OCI-LY3 (cell line): ENCODE results near the gene SAMSN1.
A peak's percentile ranks its signal among the peaks of the same experiment; 100 is the strongest.

Source experiments
- H2AFZ ChIP-seq: fragments of 200-600, 300-600 bp; shearing (Covaris generic); 2 replicates; pipeline ENCODE4 v1.6.0; 2014; ENCODE audit warnings: antibody characterized with exemption, low read depth, low read length
- H3K27ac ChIP-seq: fragments of 200-600, 300-600 bp; sonication (generic); 2 replicates; pipeline ENCODE4 v1.5.1; 2014; ENCODE audit warnings: mild to moderate bottlenecking, low read length, moderate library complexity, mixed read lengths
- H3K27me3 ChIP-seq: fragments of 200-600, 300-600 bp; sonication (generic); 2 replicates; pipeline ENCODE4 v1.6.1; 2014; ENCODE audit warnings: low read depth, low read length, mixed read lengths
- H3K36me3 ChIP-seq: fragments of 200-600, 300-600 bp; sonication (generic); replicated peaks from 2 replicates; pipeline ENCODE3; 2014; ENCODE audit warnings: low read depth, low read length, mixed read lengths
- H3K4me1 ChIP-seq: fragments of 300-600, 200-600 bp; sonication (generic); 2 replicates; pipeline ENCODE4 v1.6.1; 2014; ENCODE audit warnings: low read length, mixed read lengths
- H3K4me2 ChIP-seq: fragments of 200-600, 300-600 bp; sonication (generic); 2 replicates; pipeline ENCODE4 v1.6.1; 2014; ENCODE audit warnings: low read length, mixed read lengths
- H3K4me3 ChIP-seq: fragments of 300-600, 200-600 bp; sonication (generic); 2 replicates; pipeline ENCODE4 v1.5.1; 2014; ENCODE audit warnings: antibody characterized with exemption, mild to moderate bottlenecking, low read length, moderate library complexity
- H3K79me2 ChIP-seq: fragments of 300-600, 200-600 bp; shearing (Covaris generic); 2 replicates; pipeline ENCODE4 v1.6.1; 2014; ENCODE audit warnings: mild to moderate bottlenecking, low read length, mixed read lengths
- H3K9ac ChIP-seq: fragments of 300-600, 200-600 bp; shearing (Covaris generic); 2 replicates; pipeline ENCODE4 v1.6.0; 2014; ENCODE audit warnings: mild to moderate bottlenecking, low read length, moderate library complexity
- H3K9me3 ChIP-seq: fragments of 200-600, 300-600 bp; shearing (Covaris generic); 2 replicates; pipeline ENCODE4 v1.6.1; 2014; ENCODE audit warnings: low read length, mixed read lengths; ENCODE audit not compliant: insufficient read depth
- H4K20me1 ChIP-seq: fragments of 200-600, 300-600 bp; sonication (generic); 2 replicates; pipeline ENCODE4 v1.6.1; 2016; ENCODE audit warnings: low read length, mixed read lengths; ENCODE audit not compliant: insufficient read depth
- EZH2phosphoT487 ChIP-seq: fragments of 200-600 bp; shearing (Covaris generic); IDR thresholded peaks from 2 replicates; pipeline ENCODE4 v1.6.1; 2018; ENCODE audit warnings: antibody characterized with exemption, mixed run types, low read depth
- TF ChIP-seq, protein P1 (sequence below): fragments of 200-600, 300-600 bp; sonication (generic); IDR thresholded peaks from 2 replicates; pipeline ENCODE4 v1.5.1; 2014; ENCODE audit warnings: antibody characterized with exemption, low read length, low read depth

SAMSN1 gene

DNA sequence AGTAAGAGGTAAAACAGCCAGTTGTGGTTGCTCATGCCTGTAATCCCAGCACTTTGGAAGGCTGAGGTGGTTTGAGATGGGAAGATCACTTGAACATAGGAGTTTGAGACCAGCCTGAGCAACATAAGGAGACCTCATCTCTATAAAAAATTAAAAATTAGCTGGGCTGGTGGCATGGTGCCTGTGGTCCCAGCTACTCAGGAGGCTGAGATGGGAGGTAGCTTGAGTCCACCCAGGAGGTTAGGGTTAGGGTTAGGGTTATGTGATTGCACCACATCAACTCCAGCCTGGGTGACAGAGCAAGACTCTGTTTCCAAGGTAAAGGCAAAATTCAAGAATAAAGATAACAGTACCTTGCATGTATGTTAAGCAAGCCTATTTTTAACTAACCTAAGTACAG, 3.5 kb downstream of the SAMSN1 start:
- Histone ChIP-seq H3K27me3 (no peaks in the 10 kb centered on the region), H4K20me1 (peaks cover 12% of the 10 kb centered on the region; the same call in 1 of the 2 replicates), H3K36me3 (peaks cover 7% of the 10 kb centered on the region), H3K9me3 (no peaks in the 10 kb centered on the region), H2AFZ (no peak overlapping the region), H3K9ac (0 out of 2 replicates have a peak overlapping the region, but pooled peaks have one; percentile 45), H3K79me2 (peaks cover 62% of the 10 kb centered on the region), H3K4me3 (peak overlapping the region; percentile 68; the same call in 1 of the 2 replicates), H3K4me2 (peak overlapping the region; percentile 85), H3K27ac (no peak overlapping the region), H3K4me1 (peaks cover 36% of the 10 kb centered on the region)
- no peak for TF ChIP-seq EZH2phosphoT487
- TF ChIP-seq, protein P1, sequence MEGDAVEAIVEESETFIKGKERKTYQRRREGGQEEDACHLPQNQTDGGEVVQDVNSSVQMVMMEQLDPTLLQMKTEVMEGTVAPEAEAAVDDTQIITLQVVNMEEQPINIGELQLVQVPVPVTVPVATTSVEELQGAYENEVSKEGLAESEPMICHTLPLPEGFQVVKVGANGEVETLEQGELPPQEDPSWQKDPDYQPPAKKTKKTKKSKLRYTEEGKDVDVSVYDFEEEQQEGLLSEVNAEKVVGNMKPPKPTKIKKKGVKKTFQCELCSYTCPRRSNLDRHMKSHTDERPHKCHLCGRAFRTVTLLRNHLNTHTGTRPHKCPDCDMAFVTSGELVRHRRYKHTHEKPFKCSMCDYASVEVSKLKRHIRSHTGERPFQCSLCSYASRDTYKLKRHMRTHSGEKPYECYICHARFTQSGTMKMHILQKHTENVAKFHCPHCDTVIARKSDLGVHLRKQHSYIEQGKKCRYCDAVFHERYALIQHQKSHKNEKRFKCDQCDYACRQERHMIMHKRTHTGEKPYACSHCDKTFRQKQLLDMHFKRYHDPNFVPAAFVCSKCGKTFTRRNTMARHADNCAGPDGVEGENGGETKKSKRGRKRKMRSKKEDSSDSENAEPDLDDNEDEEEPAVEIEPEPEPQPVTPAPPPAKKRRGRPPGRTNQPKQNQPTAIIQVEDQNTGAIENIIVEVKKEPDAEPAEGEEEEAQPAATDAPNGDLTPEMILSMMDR, result no peak

DNA sequence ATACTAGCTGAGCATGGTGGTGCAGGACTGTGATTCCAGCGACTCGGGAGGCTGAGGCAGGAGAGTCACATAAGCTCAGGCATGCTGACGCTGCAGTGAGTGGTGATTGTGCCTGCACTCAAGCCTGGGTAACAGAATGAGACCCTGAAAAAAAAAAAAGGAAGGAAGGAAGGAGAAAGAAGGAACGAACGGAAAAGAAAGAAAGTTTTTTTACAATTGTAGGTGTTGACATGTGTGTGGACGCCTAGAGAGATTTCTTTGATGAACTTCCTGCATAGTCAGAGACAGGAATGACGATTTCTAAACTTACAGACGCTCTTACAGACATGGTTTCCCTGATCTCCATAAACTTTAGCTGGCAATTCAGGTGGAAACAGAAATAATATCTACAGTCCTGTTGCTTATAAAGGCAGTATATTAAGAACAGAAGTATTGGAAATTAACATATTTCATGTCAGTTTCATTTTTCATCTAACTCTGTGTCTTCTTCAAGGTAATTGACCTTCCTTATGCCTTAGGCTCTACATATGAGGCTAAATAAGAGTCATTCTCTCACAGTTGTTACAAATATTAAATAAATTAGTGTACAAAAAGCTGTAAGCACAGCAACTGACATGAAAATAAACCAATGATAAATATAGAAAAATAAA, 4.1 kb downstream of the SAMSN1 start:
- H3K4me3 ChIP-seq, result peak overlapping the region; percentile 68
- H3K4me2 ChIP-seq, result peak overlapping the region; percentile 85
- no peak overlapping the region; the same call in 1 of the 2 replicates for H2AFZ ChIP-seq
- H3K9ac ChIP-seq, result peak overlapping the region; percentile 45
- H3K27me3 ChIP-seq, result no peaks in the 10 kb centered on the region
- peaks cover 68% of the 10 kb centered on the region for H3K79me2 ChIP-seq
- no peaks in the 10 kb centered on the region for H3K9me3 ChIP-seq
- H3K36me3 ChIP-seq, result peaks cover 7% of the 10 kb centered on the region
- no peak for TF ChIP-seq EZH2phosphoT487
- TF ChIP-seq, protein P1, result no peak
- peaks cover 12% of the 10 kb centered on the region; the same call in 1 of the 2 replicates for H4K20me1 ChIP-seq
- peaks cover 30% of the 10 kb centered on the region for H3K4me1 ChIP-seq
- H3K27ac ChIP-seq, result peak overlapping the region; percentile 48

DNA sequence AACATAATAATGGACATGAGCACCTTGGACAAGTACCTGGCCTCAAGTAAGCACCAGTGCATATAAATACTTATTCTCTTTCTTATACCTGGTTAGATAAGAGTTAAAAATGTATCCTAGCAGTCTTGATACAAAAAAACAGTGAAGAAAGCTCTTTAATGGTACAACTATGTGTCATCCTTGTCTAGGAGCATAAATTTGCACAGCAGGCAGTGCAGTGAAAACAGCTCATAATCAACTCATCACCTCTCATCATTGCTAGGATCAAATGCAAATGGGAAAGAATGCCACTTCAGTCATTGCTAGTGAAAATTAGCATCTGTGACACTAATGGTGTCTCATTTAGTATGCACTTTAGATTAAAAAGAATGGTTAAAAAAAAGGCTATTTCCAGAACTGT, 7.6 kb downstream of the SAMSN1 start:
- Histone ChIP-seq H3K4me2 (no peak overlapping the region), H3K9me3 (no peaks in the 10 kb centered on the region), H3K9ac (no peak overlapping the region), H2AFZ (no peak overlapping the region), H3K4me3 (no peak overlapping the region), H4K20me1 (peaks cover 9% of the 10 kb centered on the region; the same call in 1 of the 2 replicates), H3K27ac (no peak overlapping the region), H3K4me1 (peaks cover 33% of the 10 kb centered on the region), H3K36me3 (peaks cover 15% of the 10 kb centered on the region), H3K79me2 (peaks cover 71% of the 10 kb centered on the region), H3K27me3 (no peaks in the 10 kb centered on the region)
- TF ChIP-seq, protein P1, result no peak
- no peak for TF ChIP-seq EZH2phosphoT487

DNA sequence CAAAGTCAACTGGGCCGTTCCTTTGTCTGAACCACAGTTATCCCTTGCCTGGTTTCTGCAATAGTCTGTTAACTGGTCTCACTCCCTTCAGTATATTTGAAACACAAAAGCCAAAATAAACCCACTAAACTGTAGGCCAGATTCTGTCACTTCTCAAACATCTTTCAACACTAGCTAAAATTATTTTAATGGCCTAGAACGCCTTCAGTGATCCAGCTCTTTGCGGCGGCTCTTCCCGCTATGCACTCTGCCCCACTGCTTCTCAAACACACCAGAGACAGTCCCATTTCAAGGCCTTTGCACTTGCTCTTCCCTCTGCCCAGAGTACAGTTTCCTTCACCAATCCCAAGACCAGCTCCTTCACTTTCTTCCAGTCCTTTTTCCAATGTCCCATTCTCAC, 9.2 kb downstream of the SAMSN1 start:
- H3K4me3 ChIP-seq, result no peak overlapping the region
- H3K9me3 ChIP-seq, result no peaks in the 10 kb centered on the region
- peaks cover 58% of the 10 kb centered on the region for H3K79me2 ChIP-seq
- peaks cover 19% of the 10 kb centered on the region for H3K36me3 ChIP-seq
- H3K27me3 ChIP-seq, result no peaks in the 10 kb centered on the region
- no peak for TF ChIP-seq EZH2phosphoT487
- TF ChIP-seq, protein P1, result no peak
- no peak overlapping the region for H2AFZ ChIP-seq
- peaks cover 8% of the 10 kb centered on the region; the same call in 1 of the 2 replicates for H4K20me1 ChIP-seq
- no peak overlapping the region for H3K9ac ChIP-seq
- H3K4me1 ChIP-seq, result peaks cover 33% of the 10 kb centered on the region
- H3K27ac ChIP-seq, result no peak overlapping the region
- H3K4me2 ChIP-seq, result no peak overlapping the region
